ENCODE measurements around the gene HIBADH.

The HIBADH gene

GRCh38 chr7:27662490-27663205 lies at the start of gene HIBADH:
Gene HIBADH (minus strand): TSS chr7:27662883. CDS start chr7:27662788, 95 bp downstream.
- DNase-seq (ENCODE audit: low read depth) = peak; percentile 88

- DNase-seq (ENCODE audit: low read depth) = no peak
Measured at GRCh38 chr7:27712217-27712616, 49.5 kb upstream of the HIBADH start.

GRCh38 chr7:27709137-27710075 lies 46.7 kb upstream of the HIBADH start:
- peak; percentile 71 for DNase-seq (ENCODE audit: low read depth)

GRCh38 chr7:27708485-27708884 lies 45.8 kb upstream of the HIBADH start:
- no peak for DNase-seq (ENCODE audit: low read depth)

GRCh38 chr7:27705200-27705594 lies 42.5 kb upstream of the HIBADH start:
- DNase-seq (ENCODE audit: low read depth) = no peak

GRCh38 chr7:27704422-27705199 lies 41.9 kb upstream of the HIBADH start:
- no peak for DNase-seq (ENCODE audit: low read depth)

GRCh38 chr7:27703181-27703580 lies 40.5 kb upstream of the HIBADH start:
- no peak for DNase-seq (ENCODE audit: low read depth)

GRCh38 chr7:27700501-27700900 lies 37.8 kb upstream of the HIBADH start:
- DNase-seq (ENCODE audit: low read depth) = no peak

GRCh38 chr7:27699751-27700150 lies 37.1 kb upstream of the HIBADH start:
- DNase-seq (ENCODE audit: low read depth) = no peak

GRCh38 chr7:27697861-27698430 lies 35.3 kb upstream of the HIBADH start:
- DNase-seq (ENCODE audit: low read depth) = no peak

- DNase-seq (ENCODE audit: low read depth) = no peak
Measured at GRCh38 chr7:27695096-27695495, 32.4 kb upstream of the HIBADH start.

- DNase-seq (ENCODE audit: low read depth) = no peak
Measured at GRCh38 chr7:27693794-27694193, 31.1 kb upstream of the HIBADH start.

GRCh38 chr7:27690649-27691048 lies 28.0 kb upstream of the HIBADH start:
- DNase-seq (ENCODE audit: low read depth) = no peak

GRCh38 chr7:27689591-27690164 lies 27.0 kb upstream of the HIBADH start:
- no peak for DNase-seq (ENCODE audit: low read depth)

GRCh38 chr7:27689150-27689549 lies 26.5 kb upstream of the HIBADH start:
- no peak for DNase-seq (ENCODE audit: low read depth)

GRCh38 chr7:27688646-27689045 lies 26.0 kb upstream of the HIBADH start:
- DNase-seq (ENCODE audit: low read depth) = no peak

- DNase-seq (ENCODE audit: low read depth) = no peak
Measured at GRCh38 chr7:27688056-27688455, 25.4 kb upstream of the HIBADH start.

- no peak for DNase-seq (ENCODE audit: low read depth)
Measured at GRCh38 chr7:27686315-27686714, 23.6 kb upstream of the HIBADH start.

GRCh38 chr7:27685893-27686292 lies 23.2 kb upstream of the HIBADH start:
- no peak for DNase-seq (ENCODE audit: low read depth)

- no peak for DNase-seq (ENCODE audit: low read depth)
Measured at GRCh38 chr7:27685209-27685608, 22.5 kb upstream of the HIBADH start.

- no peak for DNase-seq (ENCODE audit: low read depth)
Measured at GRCh38 chr7:27684491-27684890, 21.8 kb upstream of the HIBADH start.

- no peak for DNase-seq (ENCODE audit: low read depth)
Measured at GRCh38 chr7:27680610-27681009, 17.9 kb upstream of the HIBADH start.
